Measurements from ENCODE around the gene VKORC1L1. TPM values are rescaled to one million over a fixed set of nuclear protein-coding genes. Genes with fewer than 3 reads are reported as not detected.

Gene VKORC1L1
- total and polyA plus RNA-seq, 2 donors from 2014 or later: 6.5 to 18.0 TPM

- TF ChIP-seq, protein P1, sequence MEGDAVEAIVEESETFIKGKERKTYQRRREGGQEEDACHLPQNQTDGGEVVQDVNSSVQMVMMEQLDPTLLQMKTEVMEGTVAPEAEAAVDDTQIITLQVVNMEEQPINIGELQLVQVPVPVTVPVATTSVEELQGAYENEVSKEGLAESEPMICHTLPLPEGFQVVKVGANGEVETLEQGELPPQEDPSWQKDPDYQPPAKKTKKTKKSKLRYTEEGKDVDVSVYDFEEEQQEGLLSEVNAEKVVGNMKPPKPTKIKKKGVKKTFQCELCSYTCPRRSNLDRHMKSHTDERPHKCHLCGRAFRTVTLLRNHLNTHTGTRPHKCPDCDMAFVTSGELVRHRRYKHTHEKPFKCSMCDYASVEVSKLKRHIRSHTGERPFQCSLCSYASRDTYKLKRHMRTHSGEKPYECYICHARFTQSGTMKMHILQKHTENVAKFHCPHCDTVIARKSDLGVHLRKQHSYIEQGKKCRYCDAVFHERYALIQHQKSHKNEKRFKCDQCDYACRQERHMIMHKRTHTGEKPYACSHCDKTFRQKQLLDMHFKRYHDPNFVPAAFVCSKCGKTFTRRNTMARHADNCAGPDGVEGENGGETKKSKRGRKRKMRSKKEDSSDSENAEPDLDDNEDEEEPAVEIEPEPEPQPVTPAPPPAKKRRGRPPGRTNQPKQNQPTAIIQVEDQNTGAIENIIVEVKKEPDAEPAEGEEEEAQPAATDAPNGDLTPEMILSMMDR (IDR thresholded peaks at IDR 0.05; ENCODE audit: borderline replicate concordance, extremely low read depth, insufficient read depth): no peak
- Histone ChIP-seq H3K9me3 (ENCODE audit: control insufficient read depth in 2 of 3, insufficient read depth in 1 of 3, low read length in 3 of 3) (no peaks in the 10 kb centered on the region), H3K27ac (ENCODE audit: low read depth in 2 of 2, low read length in 2 of 2) (no peak overlapping the region), H3K27me3 (ENCODE audit: control insufficient read depth, insufficient read depth, low read length) (no peaks in the 10 kb centered on the region), H3K4me1 (ENCODE audit: control insufficient read depth in 2 of 3, insufficient read depth in 2 of 3, low read depth in 1 of 3, low read length in 3 of 3) (peaks cover 0 to 4% (median 0%) of the 10 kb centered on the region in 3 donors), H3K4me3 (ENCODE audit: low read length in 3 of 3) (no peak overlapping the region), H3K36me3 (ENCODE audit: control insufficient read depth in 2 of 3, insufficient read depth in 3 of 3, low read length in 3 of 3) (peaks cover 0 to 13% (median 2%) of the 10 kb centered on the region in 3 donors), H3K9ac (ENCODE audit: low read length in 3 of 3) (no peak overlapping the region)
- intact Hi-C loops (cut with DNase I): no loop called here
- peak in 1 of 5 donors; percentile 22 for DNase-seq
- no peak for FAIRE-seq
Measured at GRCh38 chr7:65953890-65954450, 81.1 kb downstream of the VKORC1L1 start.

DNA sequence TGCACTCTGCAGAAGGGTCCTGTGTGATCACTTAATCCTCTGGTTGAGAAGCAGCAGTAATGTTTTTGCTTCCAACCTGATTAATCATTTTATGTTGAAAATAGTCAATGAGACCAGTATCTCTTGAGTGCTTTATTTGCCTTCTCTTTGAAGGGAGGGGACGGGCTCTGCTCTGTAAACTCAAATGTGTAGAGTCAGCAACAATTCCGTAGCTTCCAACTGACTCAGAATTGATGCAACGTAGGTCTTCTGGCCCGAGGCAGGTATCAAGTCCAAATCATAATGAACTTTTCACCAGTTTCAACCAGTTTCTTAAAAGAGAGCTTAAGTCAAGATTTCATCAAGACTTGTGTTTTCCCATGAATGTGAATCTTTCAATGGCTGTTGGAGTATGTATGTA lies 82.8 kb downstream of the VKORC1L1 start:
- no peaks in the 10 kb centered on the region for H3K9me3 ChIP-seq (ENCODE audit: control insufficient read depth in 2 of 3, insufficient read depth in 1 of 3, low read length in 3 of 3)
- no peaks in the 10 kb centered on the region for H3K27me3 ChIP-seq (ENCODE audit: control insufficient read depth, insufficient read depth, low read length)
- H3K36me3 ChIP-seq (ENCODE audit: control insufficient read depth in 2 of 3, insufficient read depth in 3 of 3, low read length in 3 of 3): peaks cover 2 to 20% (median 10%) of the 10 kb centered on the region in 3 donors
- FAIRE-seq (no peak), DNase-seq (no peak)
- intact Hi-C loops (cut with DNase I): no loop called here
- no peak overlapping the region for H3K4me3 ChIP-seq (ENCODE audit: low read length in 3 of 3)
- no peak overlapping the region for H3K9ac ChIP-seq (ENCODE audit: low read length in 3 of 3)
- H3K4me1 ChIP-seq (ENCODE audit: control insufficient read depth in 2 of 3, insufficient read depth in 2 of 3, low read depth in 1 of 3, low read length in 3 of 3): peaks cover 0 to 4% (median 0%) of the 10 kb centered on the region in 3 donors
- no peak overlapping the region for H3K27ac ChIP-seq (ENCODE audit: low read depth in 2 of 2, low read length in 2 of 2)
- TF ChIP-seq, protein P1 (IDR thresholded peaks at IDR 0.05; ENCODE audit: borderline replicate concordance, extremely low read depth, insufficient read depth): no peak

DNA sequence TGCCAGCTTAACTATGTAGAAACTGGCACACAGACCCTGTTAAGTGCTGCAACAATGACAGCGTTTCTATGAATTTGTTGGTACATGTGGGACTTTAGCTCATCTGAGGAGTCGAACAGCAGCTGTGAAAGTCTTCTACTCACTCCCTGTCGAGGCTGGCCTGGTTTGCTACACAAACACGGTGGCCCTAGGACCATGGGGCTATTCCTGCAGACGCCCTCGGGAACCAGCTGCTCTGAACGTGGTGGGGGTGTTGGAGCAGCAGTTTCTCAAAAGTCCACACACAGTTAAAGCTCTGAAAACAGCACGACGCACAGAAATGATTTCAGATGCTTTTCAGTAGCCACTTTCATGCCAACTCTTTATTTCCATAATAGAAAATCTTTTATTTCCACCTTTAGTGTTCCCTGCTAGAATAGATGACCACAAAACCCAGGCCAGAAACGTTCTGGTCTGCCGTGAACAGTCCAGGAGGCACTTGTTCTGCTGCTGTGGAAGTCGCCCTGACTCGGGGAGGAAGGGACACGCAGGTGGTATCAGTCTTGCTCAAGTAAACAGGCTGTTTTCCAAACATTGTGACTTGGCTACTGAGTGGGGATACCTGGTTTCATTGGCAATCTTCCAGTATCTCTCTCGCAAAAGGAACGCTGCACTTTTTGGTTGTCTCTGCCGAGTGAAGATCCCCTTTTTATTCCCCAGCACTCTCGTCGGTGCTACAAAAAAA lies 87.6 kb downstream of the VKORC1L1 start:
- Histone ChIP-seq H3K27me3 (ENCODE audit: control insufficient read depth, insufficient read depth, low read length) (no peaks in the 10 kb centered on the region), H3K9ac (ENCODE audit: low read length in 3 of 3) (no peak overlapping the region), H3K4me3 (ENCODE audit: low read length in 3 of 3) (no peak overlapping the region), H3K36me3 (ENCODE audit: control insufficient read depth in 2 of 3, insufficient read depth in 3 of 3, low read length in 3 of 3) (peaks cover 6 to 38% (median 30%) of the 10 kb centered on the region in 3 donors), H3K27ac (ENCODE audit: low read depth in 2 of 2, low read length in 2 of 2) (no peak overlapping the region), H3K9me3 (ENCODE audit: control insufficient read depth in 2 of 3, insufficient read depth in 1 of 3, low read length in 3 of 3) (no peaks in the 10 kb centered on the region), H3K4me1 (ENCODE audit: control insufficient read depth in 2 of 3, insufficient read depth in 2 of 3, low read depth in 1 of 3, low read length in 3 of 3) (peaks cover 0 to 4% (median 0%) of the 10 kb centered on the region in 3 donors)
- no peak for FAIRE-seq
- TF ChIP-seq, protein P1 (IDR thresholded peaks at IDR 0.05; ENCODE audit: borderline replicate concordance, extremely low read depth, insufficient read depth): no peak
- no peak for DNase-seq
- intact Hi-C loops (cut with DNase I): no loop called here

Data from kidney (tissue), 14 donors.